HG03460 (cell line): ENCODE data around the gene HS6ST2.
"Not testable (repeated sequence)": the region's sequence is repeated elsewhere in the genome, so short reads cannot be mapped to it uniquely, and the experiment has no call there.

Experiments
- ATAC-seq: cut with Tn5 transposase; IDR thresholded peaks from one replicate; pipeline ENCODE4 v1.9.1; 2021; ENCODE audit not compliant: unreplicated experiment

Gene HS6ST2

GRCh38 chrX:132945055-132945599, 13.3 kb downstream of the HS6ST2 start:
- ATAC-seq: not testable (repeated sequence)

GRCh38 chrX:132940727-132941327, 17.6 kb downstream of the HS6ST2 start:
- no peak for ATAC-seq

- ATAC-seq: no peak
Observed at GRCh38 chrX:132933170-132933569, 25.3 kb downstream of the HS6ST2 start.

GRCh38 chrX:132924426-132924825, 34.0 kb downstream of the HS6ST2 start:
- ATAC-seq: no peak

- no peak for ATAC-seq
Observed at GRCh38 chrX:132918523-132918922, 39.9 kb downstream of the HS6ST2 start.

GRCh38 chrX:132916349-132916748, 42.1 kb downstream of the HS6ST2 start:
- no peak for ATAC-seq

GRCh38 chrX:132909643-132910042, 48.8 kb downstream of the HS6ST2 start:
- ATAC-seq: no peak

GRCh38 chrX:132908891-132909290, 49.5 kb downstream of the HS6ST2 start:
- ATAC-seq: no peak

- no peak for ATAC-seq
Observed at GRCh38 chrX:132900633-132901293, 57.7 kb downstream of the HS6ST2 start.

- ATAC-seq: no peak
Observed at GRCh38 chrX:132887569-132887968, 70.9 kb downstream of the HS6ST2 start.

GRCh38 chrX:132883358-132883915, 75.0 kb downstream of the HS6ST2 start:
- ATAC-seq: no peak

GRCh38 chrX:132880753-132881152, 77.7 kb downstream of the HS6ST2 start:
- ATAC-seq: not testable (repeated sequence)

- no peak for ATAC-seq
Observed at GRCh38 chrX:132877954-132878536, 80.4 kb downstream of the HS6ST2 start.

- ATAC-seq: no peak
Observed at GRCh38 chrX:132876523-132877338, 81.7 kb downstream of the HS6ST2 start.

GRCh38 chrX:132875650-132876522, 82.5 kb downstream of the HS6ST2 start:
- ATAC-seq: no peak

- ATAC-seq: no peak
Observed at GRCh38 chrX:132862562-132862961, 95.9 kb downstream of the HS6ST2 start.

- no peak for ATAC-seq
Observed at GRCh38 chrX:132861076-132861475, 97.4 kb downstream of the HS6ST2 start.

GRCh38 chrX:132860200-132860599, 98.2 kb downstream of the HS6ST2 start:
- no peak for ATAC-seq

GRCh38 chrX:132858018-132858417, 100.4 kb downstream of the HS6ST2 start:
- ATAC-seq: no peak

GRCh38 chrX:132855780-132856341, 102.6 kb downstream of the HS6ST2 start:
- ATAC-seq: no peak
